ENCODE data around the gene KLRK1. TPM values are rescaled to one million over a fixed set of nuclear protein-coding genes. Genes with fewer than 3 reads are reported as not detected.
"Not testable (repeated sequence)": the region's sequence is repeated elsewhere in the genome, so short reads cannot be mapped to it uniquely, and the experiment has no call there.

Gene KLRK1
- 0.25 TPM for polyA plus RNA-seq (2013, experiment 1 of 2)
- not detected for polyA plus RNA-seq (2013, experiment 2 of 2)

DNA sequence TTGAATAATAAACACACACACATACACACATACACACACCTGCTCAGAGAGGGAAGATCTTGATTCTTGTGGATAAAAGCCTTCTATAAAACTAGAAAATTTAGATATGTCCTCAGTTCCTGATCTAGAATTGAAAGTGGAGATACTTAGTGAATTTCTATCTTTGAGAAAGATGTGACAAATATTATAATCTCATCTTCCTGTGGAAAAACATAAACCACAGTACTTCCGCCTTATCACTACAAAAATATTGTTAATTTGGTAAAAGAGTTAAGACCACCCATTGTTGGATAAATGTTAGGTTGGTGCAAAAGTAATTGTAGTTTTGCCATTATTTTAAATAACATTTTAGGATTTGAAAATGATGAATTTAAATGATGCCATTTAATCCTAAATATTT lies at the start of gene KLRK1:
KLRK1 (minus strand) TSS at position 138 of the 400 bp plus-strand sequence. CDS start 1,231 bp downstream, outside the sequence.
- Histone ChIP-seq H3K4me3 (ENCODE audit: low read length) (no peak within 1 kb of the TSS), H3K9me3 (ENCODE audit: insufficient read depth, low read depth, low read length) (no peaks in the 10 kb centered on the region), H3K4me1 (ENCODE audit: insufficient read depth, low read length) (no peaks in the 10 kb centered on the region), H3K27me3 (ENCODE audit: insufficient read depth, low read length) (no peaks in the 10 kb centered on the region), H3K27ac (ENCODE audit: low read depth, low read length) (no peak within 1 kb of the TSS), H3K9ac (ENCODE audit: low read depth, low read length) (no peak within 1 kb of the TSS), H3K36me3 (ENCODE audit: insufficient read depth, low read length) (no peaks in the 10 kb centered on the region)
- WGBS: no CpG with 5 or more reads among the region's 1 CpG

DNA sequence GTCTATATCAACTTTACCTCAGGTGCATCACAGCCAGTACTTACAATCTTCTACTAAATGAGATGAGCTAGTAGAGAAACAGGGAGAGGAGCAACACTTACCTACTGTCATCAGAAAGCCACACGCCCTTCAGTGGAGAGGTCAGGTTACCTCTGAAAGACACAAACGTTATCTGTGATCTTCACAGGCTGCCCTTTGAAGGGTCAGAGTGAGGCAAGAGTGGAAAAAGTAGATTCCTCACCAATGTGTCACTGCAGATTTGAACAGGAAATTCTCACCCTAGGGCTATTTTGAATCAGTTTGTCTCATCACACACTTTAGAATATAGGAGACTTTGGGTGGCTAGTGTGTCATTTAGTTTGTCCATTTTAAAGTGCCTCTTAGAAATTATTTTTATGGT lies 47.8 kb upstream of the KLRK1 start:
- H3K27me3 ChIP-seq (ENCODE audit: insufficient read depth, low read length); H3K4me1 ChIP-seq (ENCODE audit: insufficient read depth, low read length); H3K9me3 ChIP-seq (ENCODE audit: insufficient read depth, low read depth, low read length); H3K27ac ChIP-seq (ENCODE audit: low read depth, low read length); H3K36me3 ChIP-seq (ENCODE audit: insufficient read depth, low read length); H3K4me3 ChIP-seq (ENCODE audit: low read length); H3K9ac ChIP-seq (ENCODE audit: low read depth, low read length): not testable (repeated sequence)
- 0% methylated on average over 1 of the region's 2 CpGs for WGBS

DNA sequence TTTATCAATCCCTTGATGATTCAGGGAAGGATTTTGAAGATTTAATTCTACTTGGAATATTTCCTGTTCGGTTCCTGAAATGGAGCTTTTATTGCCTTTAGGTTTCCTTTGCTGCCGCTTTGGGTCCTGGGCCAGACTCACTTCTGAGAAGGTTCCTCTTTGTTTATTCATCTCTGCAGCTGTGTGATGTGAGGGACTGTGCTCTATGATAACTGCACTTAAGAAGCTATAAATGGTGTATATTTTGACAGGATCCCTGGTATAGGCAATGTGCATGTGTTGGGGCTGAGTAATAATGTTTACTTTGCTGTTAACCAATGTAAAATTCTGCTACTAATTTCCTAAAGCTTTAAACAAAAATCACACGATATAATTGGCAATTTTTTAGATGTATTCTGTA lies 46.0 kb upstream of the KLRK1 start, which contains the start of gene KLRC2:
KLRC2 (minus strand) TSS at position 195 of the 400 bp plus-strand sequence; CDS start at position 171, 24 bp downstream.
- 83% methylated on average over 2 of the region's 3 CpGs for WGBS
- not testable (repeated sequence) for H3K4me1 ChIP-seq (ENCODE audit: insufficient read depth, low read length); H3K4me3 ChIP-seq (ENCODE audit: low read length); H3K36me3 ChIP-seq (ENCODE audit: insufficient read depth, low read length); H3K9ac ChIP-seq (ENCODE audit: low read depth, low read length); H3K27ac ChIP-seq (ENCODE audit: low read depth, low read length); H3K27me3 ChIP-seq (ENCODE audit: insufficient read depth, low read length); H3K9me3 ChIP-seq (ENCODE audit: insufficient read depth, low read depth, low read length)

DNA sequence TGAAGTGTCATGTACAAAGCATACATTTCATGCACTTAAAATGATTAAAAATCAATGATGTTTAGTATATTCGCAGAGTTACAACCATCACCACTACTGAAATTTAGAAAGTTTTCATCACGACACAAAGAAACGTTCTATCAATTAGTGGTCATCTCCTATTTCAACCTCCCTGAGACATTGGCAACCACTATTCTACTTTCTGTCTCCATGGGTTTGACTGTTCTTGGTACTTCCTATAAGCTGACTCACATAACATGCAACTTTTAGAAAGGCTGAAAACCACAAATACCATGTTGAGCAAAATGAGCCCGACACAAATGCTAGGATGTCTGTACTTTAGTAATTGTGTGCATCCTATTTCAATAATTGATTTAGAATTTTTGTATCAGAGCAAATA lies 40.8 kb upstream of the KLRK1 start:
- not testable (repeated sequence) for H3K27ac ChIP-seq (ENCODE audit: low read depth, low read length); H3K27me3 ChIP-seq (ENCODE audit: insufficient read depth, low read length); H3K4me3 ChIP-seq (ENCODE audit: low read length); H3K4me1 ChIP-seq (ENCODE audit: insufficient read depth, low read length); H3K36me3 ChIP-seq (ENCODE audit: insufficient read depth, low read length); H3K9ac ChIP-seq (ENCODE audit: low read depth, low read length); H3K9me3 ChIP-seq (ENCODE audit: insufficient read depth, low read depth, low read length)
- 97% methylated on average over 3 of the region's 4 CpGs for WGBS

DNA sequence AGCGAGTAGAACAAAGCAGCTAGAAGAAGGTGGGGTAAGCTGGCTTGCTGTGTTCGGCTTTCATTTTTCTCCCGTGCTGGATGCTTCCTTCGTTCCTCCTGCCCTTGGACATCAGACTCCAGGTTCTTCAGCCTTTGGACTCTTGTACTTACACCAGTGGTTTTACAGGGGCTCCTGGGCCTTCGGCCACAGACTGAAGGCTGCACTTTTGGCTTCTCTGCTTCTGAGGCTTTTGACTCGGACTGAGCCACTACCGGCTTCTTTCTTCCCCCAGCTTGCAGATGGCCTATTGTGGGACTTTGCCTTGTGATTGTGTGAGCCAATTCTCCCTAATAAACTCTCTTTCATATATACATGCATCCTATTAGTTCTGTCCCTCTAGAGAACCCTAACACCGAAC lies 36.1 kb upstream of the KLRK1 start:
- H3K9me3 ChIP-seq (ENCODE audit: insufficient read depth, low read depth, low read length); H3K27ac ChIP-seq (ENCODE audit: low read depth, low read length); H3K27me3 ChIP-seq (ENCODE audit: insufficient read depth, low read length); H3K4me1 ChIP-seq (ENCODE audit: insufficient read depth, low read length); H3K9ac ChIP-seq (ENCODE audit: low read depth, low read length); H3K36me3 ChIP-seq (ENCODE audit: insufficient read depth, low read length); H3K4me3 ChIP-seq (ENCODE audit: low read length): not testable (repeated sequence)
- 93% methylated on average over 6 of the region's 8 CpGs for WGBS

DNA sequence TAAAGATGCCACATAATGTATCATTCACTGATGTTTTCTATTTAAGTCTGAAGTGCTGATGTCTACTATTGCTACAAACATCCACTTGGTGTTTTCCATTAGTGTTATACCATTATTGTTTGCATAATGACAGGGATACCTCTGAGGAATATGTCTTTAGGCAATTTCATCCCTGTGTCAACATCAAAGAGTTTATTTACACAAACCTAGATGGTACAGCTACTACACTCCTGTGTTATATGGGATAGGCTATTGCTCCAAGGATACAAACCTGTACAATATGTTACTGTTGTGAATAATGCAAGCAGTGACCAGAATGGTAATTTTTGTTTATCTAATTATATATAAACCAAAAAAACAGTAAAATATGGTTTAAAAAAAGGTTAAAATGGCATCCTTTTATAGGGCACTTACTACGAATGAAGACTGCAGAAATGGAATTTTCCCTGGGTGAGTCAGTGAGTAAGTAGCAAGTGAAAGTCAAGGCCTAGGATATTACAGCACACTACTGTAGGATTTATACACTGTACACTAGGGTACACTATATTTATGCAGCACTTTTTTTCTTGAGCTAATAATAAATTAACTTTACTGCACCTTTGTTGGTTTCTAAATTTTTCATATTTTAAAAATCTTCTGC lies 34.5 kb upstream of the KLRK1 start:
- not testable (repeated sequence) for H3K4me1 ChIP-seq (ENCODE audit: insufficient read depth, low read length); H3K27ac ChIP-seq (ENCODE audit: low read depth, low read length); H3K36me3 ChIP-seq (ENCODE audit: insufficient read depth, low read length); H3K4me3 ChIP-seq (ENCODE audit: low read length); H3K27me3 ChIP-seq (ENCODE audit: insufficient read depth, low read length); H3K9me3 ChIP-seq (ENCODE audit: insufficient read depth, low read depth, low read length); H3K9ac ChIP-seq (ENCODE audit: low read depth, low read length)
- WGBS: no CpG with 5 or more reads among the region's 1 CpG

DNA sequence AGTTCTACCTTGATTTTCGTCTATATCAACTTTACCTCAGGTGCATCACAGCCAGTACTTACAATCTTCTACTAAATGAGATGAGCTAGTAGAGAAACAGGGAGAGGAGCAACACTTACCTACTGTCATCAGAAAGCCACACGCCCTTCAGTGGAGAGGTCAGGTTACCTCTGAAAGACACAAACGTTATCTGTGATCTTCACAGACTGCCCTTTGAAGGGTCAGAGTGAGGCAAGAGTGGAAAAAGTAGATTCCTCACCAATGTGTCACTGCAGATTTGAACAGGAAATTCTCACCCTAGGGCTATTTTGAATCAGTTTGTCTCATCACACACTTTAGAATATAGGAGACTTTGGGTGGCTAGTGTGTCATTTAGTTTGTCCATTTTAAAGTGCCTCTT lies 32.3 kb upstream of the KLRK1 start:
- not testable (repeated sequence) for H3K27ac ChIP-seq (ENCODE audit: low read depth, low read length); H3K4me3 ChIP-seq (ENCODE audit: low read length); H3K9me3 ChIP-seq (ENCODE audit: insufficient read depth, low read depth, low read length); H3K36me3 ChIP-seq (ENCODE audit: insufficient read depth, low read length); H3K27me3 ChIP-seq (ENCODE audit: insufficient read depth, low read length); H3K4me1 ChIP-seq (ENCODE audit: insufficient read depth, low read length); H3K9ac ChIP-seq (ENCODE audit: low read depth, low read length)
- WGBS: 14% methylated on average over 1 of the region's 3 CpGs

DNA sequence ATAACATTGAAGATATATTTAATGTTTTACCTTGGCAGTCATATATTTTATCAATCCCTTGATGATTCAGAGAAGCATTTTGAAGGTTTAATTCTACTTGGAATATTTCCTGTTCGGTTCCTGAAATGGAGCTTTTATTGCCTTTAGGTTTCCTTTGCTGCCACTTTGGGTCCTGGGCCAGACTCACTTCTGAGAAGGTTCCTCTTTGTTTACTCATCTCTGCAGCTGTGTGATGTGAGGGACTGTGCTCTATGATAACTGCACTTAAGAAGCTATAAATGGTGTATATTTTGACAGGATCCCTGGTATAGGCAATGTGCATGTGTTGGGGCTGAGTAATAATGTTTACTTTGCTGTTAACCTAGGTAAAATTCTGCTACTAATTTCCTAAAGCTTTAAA lies 30.5 kb upstream of the KLRK1 start, which contains the start of gene KLRC3:
KLRC3 (minus strand) TSS at position 262 of the 400 bp plus-strand sequence; CDS start at position 217, 45 bp downstream.
- not testable (repeated sequence) for H3K9ac ChIP-seq (ENCODE audit: low read depth, low read length); H3K4me1 ChIP-seq (ENCODE audit: insufficient read depth, low read length); H3K27ac ChIP-seq (ENCODE audit: low read depth, low read length); H3K36me3 ChIP-seq (ENCODE audit: insufficient read depth, low read length); H3K27me3 ChIP-seq (ENCODE audit: insufficient read depth, low read length); H3K9me3 ChIP-seq (ENCODE audit: insufficient read depth, low read depth, low read length); H3K4me3 ChIP-seq (ENCODE audit: low read length)
- 67% methylated on average over 1 of the region's 1 CpG for WGBS

DNA sequence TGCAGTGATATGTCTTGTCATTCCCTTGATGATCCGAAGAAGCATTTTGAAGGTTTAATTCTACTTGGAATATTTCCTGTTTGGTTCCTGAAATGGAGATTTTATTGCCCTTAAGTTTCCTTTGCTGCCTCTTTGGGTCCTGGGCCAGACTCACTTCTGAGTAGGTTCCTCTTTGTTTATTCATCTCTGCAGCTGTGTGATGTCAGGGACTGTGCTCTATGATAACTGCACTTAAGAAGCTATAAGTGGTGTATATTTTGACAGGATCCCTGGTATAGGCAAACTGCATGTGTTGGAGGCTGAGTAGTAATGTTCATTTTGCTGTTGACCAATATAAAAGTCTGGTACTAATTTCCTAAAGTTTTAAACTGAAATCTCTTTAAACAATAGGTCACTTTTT lies 19.6 kb upstream of the KLRK1 start, which contains the start of gene KLRC4:
KLRC4 (minus strand) TSS at position 366 of the 400 bp plus-strand sequence; CDS start at position 184, 182 bp downstream.
- WGBS: 0% methylated on average over 1 of the region's 1 CpG
- no peaks in the 10 kb centered on the region for H3K36me3 ChIP-seq (ENCODE audit: insufficient read depth, low read length)
- H3K27me3 ChIP-seq (ENCODE audit: insufficient read depth, low read length): no peaks in the 10 kb centered on the region
- no peak within 1 kb of the TSS for H3K4me3 ChIP-seq (ENCODE audit: low read length)
- peaks cover 9% of the 10 kb centered on the region for H3K4me1 ChIP-seq (ENCODE audit: insufficient read depth, low read length)
- H3K27ac ChIP-seq (ENCODE audit: low read depth, low read length): no peak within 1 kb of the TSS
- no peak within 1 kb of the TSS for H3K9ac ChIP-seq (ENCODE audit: low read depth, low read length)
- no peaks in the 10 kb centered on the region for H3K9me3 ChIP-seq (ENCODE audit: insufficient read depth, low read depth, low read length)

DNA sequence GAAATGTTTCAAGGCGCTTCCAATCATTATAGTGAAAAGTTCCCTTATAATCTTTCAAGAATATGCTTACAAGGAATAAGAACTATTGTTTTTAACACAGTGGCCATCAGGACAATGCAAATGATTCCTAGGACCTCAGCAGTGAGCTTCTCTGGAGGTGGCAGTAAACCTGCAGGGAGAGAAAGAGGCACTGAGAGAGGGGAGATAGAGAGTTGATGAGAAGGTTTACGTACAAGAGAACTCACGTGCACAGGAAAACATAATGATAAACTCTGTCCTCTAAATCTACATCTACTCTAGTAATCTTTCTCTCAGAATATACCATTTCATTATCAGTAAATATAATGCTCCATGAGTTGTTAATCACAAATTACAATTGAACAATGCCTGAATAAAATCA lies 19.0 kb upstream of the KLRK1 start:
- H3K36me3 ChIP-seq (ENCODE audit: insufficient read depth, low read length): no peaks in the 10 kb centered on the region
- H3K4me1 ChIP-seq (ENCODE audit: insufficient read depth, low read length): peaks cover 9% of the 10 kb centered on the region
- WGBS: 55% methylated on average over 2 of the region's 3 CpGs
- H3K4me3 ChIP-seq (ENCODE audit: low read length): no peak overlapping the region
- H3K9ac ChIP-seq (ENCODE audit: low read depth, low read length): no peak overlapping the region
- no peaks in the 10 kb centered on the region for H3K27me3 ChIP-seq (ENCODE audit: insufficient read depth, low read length)
- no peaks in the 10 kb centered on the region for H3K9me3 ChIP-seq (ENCODE audit: insufficient read depth, low read depth, low read length)
- no peak overlapping the region for H3K27ac ChIP-seq (ENCODE audit: low read depth, low read length)

DNA sequence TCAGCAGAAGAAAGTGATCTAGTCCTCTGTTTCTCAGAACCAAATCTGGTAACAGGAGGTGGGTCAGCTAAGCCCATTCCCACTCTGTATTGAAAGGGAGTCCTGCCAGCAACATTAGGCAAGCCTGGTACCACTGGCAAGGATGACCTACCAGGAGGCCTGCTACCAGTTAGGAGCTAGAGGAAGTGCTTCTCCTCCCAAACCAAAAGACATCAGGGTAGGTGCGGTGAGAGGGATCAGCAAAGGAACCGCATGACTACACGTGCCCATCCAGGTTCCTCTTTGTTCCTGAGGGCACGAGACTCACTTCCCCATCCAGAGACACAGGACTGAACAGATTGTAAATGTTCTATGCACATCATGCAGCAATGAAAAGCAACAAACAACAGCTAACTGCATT lies 16.9 kb upstream of the KLRK1 start:
- H3K27me3 ChIP-seq (ENCODE audit: insufficient read depth, low read length): no peaks in the 10 kb centered on the region
- 88% methylated on average over 4 of the region's 4 CpGs for WGBS
- H3K27ac ChIP-seq (ENCODE audit: low read depth, low read length): no peak overlapping the region
- H3K9me3 ChIP-seq (ENCODE audit: insufficient read depth, low read depth, low read length): no peaks in the 10 kb centered on the region
- H3K9ac ChIP-seq (ENCODE audit: low read depth, low read length): no peak overlapping the region
- no peaks in the 10 kb centered on the region for H3K36me3 ChIP-seq (ENCODE audit: insufficient read depth, low read length)
- peaks cover 8% of the 10 kb centered on the region for H3K4me1 ChIP-seq (ENCODE audit: insufficient read depth, low read length)
- H3K4me3 ChIP-seq (ENCODE audit: low read length): no peak overlapping the region

DNA sequence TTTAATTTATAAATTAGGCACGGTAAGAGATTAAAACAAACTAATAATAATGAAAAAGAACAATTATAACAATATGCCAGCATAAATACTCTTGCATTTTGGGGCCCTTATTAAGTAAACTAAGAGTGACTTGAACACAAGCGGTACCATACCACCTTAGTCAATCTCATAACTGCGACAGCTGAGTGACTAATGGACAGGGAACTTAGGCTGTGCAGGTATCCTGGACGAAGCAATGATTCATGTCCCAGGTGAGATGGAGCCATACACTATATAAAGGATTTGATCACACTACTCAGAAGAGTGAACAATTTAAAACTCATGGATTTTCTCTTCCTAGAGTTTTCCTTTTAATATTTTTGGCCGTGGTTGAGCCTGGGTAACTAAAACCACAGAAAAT lies 15.5 kb upstream of the KLRK1 start:
- Histone ChIP-seq H3K27ac (ENCODE audit: low read depth, low read length) (no peak overlapping the region), H3K36me3 (ENCODE audit: insufficient read depth, low read length) (no peaks in the 10 kb centered on the region), H3K27me3 (ENCODE audit: insufficient read depth, low read length) (no peaks in the 10 kb centered on the region), H3K4me3 (ENCODE audit: low read length) (no peak overlapping the region), H3K4me1 (ENCODE audit: insufficient read depth, low read length) (no peaks in the 10 kb centered on the region), H3K9me3 (ENCODE audit: insufficient read depth, low read depth, low read length) (no peaks in the 10 kb centered on the region), H3K9ac (ENCODE audit: low read depth, low read length) (no peak overlapping the region)
- 93% methylated on average over 3 of the region's 5 CpGs for WGBS

Data from HUES64 (cell line).